GM18909 (cell line): Measurements from ENCODE around the gene IKZF1.

Source experiments
- ATAC-seq: cut with Tn5 transposase; IDR thresholded peaks from one replicate; pipeline ENCODE4 v1.9.1; 2021; ENCODE audit warnings: mild to moderate bottlenecking; ENCODE audit not compliant: unreplicated experiment, poor library complexity

The IKZF1 gene

DNA sequence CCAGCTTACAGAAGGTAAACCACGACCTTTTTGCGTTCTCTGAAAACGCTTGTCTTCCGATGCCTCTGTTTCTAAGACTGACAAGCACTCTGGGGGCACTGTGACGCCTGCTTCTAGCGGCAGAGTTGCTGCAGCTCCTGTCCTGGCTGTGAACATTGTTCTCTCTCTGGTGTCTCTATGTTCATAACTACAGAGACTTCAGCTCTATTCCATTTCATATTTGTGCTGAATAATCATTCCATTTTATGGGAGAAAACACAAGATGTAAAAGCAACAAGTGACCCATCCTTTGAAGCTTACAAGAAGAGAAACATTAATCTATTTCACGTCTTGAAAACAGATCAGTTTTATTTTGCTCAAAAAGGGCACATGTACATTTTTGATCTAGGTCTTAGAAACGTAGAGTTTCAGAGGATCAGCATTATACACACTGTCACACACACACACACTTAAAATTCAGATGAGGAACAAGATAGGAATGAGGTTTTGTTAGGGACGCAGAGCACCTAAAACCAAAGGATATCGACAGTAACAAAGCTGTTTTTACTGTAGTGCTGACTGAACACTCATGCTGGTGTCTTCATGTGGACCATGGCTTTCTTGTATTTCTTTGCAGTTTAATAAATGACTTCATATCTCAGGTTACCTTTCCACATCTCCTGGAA, 3.0 kb downstream of the IKZF1 start:
- peak; percentile 34 for ATAC-seq

DNA sequence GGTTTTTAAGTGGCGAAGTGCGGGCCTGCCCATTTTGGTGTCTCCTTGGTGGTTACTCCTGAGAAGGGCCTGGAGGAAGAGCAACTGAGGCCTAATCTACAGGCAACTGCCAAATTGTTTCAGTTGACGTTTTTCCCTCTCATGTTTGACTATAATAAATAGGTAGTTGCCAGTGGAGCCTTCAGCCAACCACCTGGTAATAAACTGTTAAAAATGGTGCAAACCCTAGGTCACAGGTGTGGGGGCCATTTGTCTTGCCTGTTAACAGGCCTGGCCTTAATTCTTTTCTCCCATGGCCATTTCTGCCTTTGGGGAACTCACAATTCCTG, 3.7 kb downstream of the IKZF1 start:
- ATAC-seq = no peak

DNA sequence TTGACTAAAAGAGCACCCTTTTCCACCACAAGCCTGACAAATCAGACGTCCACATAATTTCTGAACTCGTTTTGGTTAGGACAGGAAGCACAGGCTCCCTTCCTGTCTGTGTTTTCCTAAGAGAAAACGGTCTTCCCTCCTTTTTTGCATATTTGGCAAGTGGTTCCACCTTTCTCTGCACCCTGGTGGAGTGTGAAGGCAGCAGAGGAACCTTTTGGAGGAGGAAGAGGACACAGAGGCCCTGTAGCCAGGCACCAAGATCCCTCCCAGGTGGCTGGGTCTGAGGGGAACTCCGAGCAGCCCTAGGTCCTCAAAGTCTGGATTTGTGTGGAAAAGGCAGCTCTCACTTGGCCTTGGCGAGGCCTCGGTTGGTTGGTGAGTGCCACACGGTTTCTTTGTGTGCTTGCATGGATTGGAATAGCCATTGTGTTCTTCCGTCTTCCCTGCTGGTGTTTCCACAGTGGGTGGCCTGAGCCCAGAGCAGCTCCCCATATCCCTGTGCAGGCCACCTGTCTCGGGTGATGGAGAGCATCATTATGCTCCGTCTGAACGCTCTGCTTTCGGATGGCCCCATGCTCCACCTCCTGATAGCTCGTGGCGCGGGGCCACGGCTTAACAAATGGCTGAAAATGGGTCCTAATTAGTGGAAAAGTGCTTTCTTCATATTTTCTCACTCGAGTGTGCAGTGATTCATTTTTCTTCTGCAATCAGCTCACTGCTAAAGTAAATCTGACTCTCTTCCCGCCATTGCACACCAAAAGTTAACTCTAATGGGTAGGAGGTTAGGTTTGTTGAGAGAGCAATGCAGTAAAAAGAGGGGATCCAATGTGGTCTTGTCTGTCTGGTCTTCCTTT, 4.2 kb downstream of the IKZF1 start:
- no peak for ATAC-seq

DNA sequence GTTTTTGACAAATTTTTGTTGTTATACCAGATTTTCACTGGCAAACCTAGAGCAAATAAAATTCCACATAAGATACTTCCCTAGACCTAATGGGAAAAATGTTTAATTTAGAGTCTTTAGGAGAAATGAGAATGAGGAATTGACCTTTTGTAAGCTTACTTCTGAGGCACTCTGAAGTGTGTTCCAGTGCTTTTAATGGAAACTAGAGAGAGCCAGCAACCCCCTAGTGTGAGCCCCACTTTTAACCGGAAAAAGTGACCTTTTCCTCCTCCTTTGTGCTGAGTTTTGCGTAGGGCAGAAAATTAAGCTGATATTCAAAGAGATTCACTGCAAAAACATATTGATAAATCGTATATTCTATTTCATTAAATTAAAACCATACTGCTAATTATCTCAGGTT, 5.2 kb downstream of the IKZF1 start:
- ATAC-seq = no peak

DNA sequence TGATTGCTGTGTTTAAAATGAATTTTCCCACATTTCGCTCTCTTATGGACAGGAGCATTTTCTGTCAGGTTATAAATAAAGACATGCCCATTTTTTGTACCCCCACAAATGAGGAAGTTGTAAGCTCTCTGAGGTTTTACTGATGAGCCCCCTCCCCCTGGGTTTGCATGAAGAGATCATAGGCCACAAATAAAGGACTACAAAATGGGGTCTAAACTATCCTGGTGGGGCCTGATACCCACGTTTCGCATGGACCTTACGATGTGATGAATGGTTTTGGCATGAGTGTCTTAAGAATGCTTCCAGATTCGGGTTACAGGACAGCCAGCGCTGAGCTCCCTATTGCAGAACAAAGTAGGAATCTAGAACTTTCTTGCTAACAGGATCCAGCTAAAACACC, 5.8 kb downstream of the IKZF1 start:
- ATAC-seq = no peak

DNA sequence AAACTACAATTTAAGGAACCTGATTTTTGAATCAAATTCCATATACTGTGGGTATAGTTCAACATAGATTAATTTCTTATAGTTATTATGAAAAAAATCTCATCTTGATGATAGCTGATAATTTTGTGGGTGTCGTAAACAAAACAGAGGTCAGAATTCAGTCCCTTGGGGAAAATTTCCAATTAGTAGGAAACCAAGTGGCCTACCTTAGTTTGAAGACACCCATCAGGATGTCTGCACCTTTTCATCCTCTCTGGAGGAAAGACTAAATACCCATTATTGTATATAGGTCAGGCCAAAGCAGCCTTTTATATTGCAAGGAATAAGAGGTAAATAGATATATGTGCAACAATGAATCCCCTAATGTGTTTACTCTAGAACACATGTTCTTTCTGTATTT, 6.4 kb downstream of the IKZF1 start:
- ATAC-seq = no peak

DNA sequence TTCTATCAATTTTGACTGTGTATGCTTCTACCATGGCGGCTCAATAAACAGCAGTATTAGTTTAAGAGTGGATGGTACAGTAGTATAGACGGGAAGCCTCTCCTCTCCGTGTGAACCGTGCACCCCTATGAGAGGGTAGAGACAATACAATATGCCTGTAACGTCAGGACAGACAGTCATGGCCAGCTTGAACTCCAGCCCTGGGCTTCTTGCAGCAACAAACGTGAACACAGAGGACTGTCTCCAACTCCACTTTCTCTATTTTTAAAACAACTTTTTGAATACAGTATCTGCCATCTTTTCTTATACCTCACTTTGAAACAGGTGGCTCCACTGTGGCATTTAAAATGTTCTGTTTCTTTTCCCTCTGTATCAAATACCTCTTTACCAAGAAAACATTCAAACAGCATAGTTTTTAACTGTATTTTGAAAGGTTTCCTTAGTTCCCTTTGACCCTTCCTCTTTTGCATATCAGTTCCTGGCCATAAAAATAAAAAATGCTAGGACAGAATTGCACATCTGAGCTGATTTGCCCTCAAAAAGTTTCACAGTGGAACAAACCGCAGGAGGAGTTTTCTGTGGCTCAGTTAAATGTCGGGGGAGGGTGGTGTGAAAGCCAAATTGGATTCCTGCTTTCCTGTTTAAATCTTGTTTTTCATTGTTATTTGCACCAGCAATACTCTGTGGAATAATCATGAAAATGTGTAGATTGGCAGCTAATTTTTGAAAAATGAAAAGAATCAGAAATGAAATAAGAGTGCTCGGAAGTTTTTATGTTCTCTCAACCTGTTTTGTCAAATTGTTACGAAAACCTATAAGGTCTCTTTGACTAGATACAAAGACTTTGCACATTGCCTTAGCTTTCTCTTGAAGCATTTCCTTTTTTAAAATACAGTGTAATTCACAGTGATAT, 8.0 kb downstream of the IKZF1 start:
- no peak for ATAC-seq

DNA sequence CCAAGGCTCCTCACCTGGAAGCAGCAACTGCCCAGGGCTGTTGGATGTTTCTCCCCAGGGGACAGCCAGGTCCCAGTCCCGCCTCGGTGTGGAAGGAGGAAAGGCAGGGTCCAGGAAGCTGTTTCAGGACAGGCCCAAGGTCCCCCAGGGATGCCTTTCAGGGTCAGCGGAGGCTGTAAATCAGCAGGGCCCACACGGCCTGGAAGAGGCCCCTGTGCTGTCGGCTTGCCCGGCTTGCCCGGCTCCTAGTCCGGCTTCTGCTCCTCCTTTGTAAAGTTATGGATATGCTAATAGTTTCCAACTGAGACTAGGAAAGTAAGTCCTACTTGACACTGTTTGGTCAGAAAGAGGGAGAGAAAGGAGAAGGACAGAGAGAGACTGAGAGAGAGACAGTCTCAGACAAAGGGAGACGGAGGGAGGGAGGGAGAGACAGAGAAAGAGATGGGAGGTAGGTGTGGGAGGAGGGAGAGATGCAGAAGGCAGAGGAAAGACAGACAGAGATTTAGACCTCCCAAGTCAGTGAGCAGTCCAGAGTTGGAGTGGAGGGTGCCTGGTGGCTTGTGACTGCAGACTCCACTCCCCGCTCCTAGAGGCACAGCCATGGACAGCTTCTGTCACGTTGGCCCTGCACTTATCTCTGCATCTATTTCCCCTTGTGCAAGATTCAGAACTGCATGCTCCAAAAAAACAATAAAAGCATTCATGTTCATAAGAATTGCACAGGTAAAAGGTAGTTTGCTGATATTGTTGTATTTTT, 10.5 kb downstream of the IKZF1 start:
- no peak for ATAC-seq

DNA sequence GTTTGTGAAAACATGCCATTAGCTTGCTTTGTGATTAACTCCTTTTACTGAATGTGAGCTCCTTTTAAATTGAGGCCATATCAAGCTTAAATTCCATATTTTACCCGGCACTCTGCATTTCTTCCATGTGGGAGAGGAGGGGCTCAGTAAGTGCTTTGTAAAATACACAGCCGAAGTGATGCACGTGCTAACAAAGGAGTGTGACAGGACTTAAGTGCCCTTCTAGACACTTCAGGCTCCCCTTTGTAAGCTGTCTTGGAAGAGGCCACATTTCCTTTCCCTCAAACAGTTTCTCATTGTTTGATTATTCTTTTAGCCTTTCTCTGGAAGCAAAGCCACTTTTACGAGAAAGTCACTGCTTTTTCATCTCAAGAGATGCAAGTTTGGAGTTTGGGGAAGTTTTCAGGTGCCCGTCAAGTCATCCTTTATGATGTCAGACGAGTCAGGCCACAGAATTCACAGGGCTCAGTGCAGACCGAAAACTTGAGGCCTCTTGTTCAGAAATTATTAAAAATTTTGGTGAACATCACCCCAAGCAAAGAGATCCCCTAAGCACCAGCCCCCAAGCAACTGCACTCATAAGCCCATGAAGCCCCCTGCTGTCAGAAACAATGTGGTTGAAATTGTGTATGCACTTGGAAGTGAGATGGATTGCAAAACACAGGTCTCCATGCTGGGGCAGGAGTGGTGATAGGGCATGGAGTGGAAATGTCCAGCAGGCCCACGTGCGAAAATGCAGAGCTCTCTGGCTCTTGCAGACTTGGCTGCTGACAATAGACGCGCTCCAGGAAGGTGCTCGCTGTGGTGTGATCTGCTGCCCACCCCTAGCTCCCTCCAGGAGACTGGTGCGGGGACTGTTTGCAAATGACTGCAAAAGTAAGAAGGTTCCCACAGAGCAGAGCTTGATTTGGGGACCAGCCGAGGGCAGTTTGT, 11.5 kb downstream of the IKZF1 start:
- no peak for ATAC-seq

DNA sequence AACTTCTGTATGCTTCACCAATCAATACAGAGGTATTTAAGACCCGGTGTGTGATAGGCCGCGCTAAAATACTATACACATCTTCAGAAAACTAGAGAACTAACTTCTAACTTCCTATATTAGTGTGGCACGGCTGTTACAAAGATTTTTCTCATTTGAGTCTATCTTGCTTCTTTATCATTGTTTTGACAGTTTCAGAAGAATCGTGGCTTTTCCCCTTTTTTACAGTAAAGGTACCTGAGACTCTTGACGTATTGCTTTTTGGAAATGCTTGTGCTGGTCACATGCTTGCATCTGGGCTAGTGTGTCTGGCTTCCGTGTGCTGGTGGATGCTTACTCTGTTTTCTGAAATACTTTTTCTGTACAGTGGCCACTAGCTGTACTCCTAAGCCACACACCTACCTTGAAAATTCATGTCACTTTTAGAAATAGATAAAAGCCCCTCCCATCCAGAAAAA, 12.7 kb downstream of the IKZF1 start:
- ATAC-seq = peak; percentile 74

DNA sequence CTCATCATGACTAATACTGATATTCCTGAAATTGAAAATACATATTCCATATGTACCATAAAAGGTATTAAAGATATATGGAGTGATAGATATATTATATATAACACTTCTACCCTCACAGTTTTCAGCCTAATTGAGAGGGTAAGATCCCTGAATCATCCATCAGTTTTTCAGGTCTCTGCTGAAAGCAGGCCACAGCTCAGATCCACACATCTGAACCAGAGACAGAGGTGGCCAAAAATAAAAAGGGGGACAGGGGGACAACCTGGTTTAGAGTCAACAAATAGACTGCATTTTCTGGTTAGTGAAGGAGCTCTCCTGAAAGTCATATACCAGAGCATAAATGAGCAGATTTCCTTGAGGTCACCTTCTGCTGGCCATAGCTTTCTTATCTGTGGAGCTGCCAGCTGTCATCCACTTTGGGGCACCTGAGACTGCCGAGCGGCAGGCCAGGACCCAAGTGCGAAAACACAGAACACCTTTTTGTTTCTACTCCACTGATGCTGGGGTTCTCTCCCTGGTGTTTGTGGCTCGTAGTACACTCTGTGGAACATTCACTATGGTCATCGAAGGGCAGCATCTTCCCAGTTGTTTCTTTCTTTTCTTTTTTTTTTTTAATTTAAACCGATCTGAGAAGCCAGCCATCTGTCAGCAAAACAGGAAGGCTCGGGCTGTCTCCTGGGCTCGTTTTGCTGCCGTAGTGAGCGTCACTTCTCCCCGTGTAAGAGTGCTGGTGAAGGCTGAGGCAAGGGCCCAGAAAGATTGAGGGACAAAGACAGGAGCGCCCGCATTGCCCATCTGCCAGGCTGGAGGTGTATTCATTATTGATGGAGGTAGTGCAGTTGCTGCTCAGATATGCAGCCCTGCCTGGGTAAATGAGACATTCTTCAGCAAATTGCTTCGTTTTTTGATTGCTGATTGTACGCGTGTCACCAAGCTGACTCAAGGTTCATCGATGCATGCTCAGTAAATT, 13.5 kb downstream of the IKZF1 start:
- ATAC-seq = peak; percentile 1

DNA sequence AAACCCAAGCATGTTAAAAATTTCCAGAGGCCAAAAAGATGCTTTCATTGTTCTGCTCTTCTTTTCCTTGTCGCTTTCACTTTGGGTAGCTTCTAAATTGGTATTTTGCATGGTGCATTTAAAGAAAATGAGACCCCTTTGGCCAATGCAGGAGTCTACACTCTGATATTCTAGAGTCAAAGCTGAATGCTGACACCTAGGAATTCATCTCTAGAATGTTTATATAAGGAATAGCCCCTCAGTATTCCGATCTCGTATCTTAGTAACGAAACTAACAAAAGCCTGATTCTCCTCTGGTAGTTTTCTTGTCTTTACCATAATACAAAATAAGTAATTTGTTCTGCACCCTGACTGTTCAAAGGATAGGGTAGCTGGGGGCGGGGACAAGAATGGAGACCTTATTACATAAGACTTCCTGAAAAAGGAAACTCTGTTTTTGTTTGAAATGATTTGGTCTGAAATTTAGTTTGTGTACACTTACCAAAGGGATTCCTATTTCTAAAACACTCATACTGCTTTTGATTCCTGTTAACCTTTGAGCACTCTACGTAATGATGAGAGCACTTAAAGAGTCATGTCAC, 17.1 kb downstream of the IKZF1 start:
- no peak for ATAC-seq

DNA sequence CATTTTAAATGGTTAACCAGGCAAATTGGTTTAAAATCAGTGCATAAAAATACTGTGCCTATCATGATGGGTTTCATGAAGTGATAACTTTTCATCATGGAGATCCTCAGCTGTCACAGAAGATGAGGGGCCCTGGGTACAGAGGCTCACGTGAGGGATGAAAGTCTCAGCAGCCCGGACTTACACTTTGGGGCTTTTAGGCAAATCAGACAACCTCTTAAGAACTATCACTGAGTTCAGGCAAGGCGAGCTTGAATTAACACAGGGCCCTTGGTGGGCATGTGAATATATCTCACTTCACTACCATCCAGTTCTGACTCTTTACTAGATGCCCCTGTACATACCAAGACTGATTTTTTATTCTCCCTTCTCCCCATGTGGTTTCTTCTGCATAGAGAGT, 19.6 kb downstream of the IKZF1 start:
- no peak for ATAC-seq

DNA sequence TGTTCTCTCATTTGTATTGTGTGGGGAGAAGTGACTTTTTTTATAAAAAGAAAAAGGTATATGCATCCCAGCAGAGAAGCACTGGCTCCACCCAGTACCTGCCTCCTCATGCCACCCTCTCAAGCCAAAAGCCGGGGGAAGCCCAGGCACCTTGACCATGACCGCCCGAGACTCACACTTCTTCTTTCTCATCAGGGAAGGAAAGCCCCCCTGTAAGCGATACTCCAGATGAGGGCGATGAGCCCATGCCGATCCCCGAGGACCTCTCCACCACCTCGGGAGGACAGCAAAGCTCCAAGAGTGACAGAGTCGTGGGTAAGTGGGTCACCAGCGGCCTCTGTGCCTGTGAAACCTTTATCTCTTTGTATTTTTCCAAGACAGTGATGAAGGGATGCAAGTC, 22.9 kb downstream of the IKZF1 start:
- peak; percentile 57 for ATAC-seq

DNA sequence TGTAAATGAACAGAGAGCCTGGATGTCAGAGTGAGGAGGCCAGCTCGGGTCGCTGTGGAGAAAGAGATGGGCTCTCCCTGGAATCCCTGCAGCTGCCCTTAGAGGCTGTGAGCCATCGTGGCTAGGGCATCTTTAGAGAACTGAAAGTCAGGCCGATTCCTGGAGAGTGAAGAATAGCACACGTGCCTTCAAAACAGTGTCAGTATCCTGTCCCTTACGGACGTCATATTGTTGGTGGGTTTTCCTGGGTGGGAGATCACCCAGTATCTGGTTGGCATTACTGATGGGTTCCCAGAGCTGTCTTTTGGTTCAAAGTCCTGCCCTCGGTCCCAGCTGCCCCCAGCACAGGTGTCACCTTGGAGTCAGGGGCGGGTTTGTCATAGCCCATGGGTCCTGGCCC, 25.3 kb downstream of the IKZF1 start:
- no peak for ATAC-seq

DNA sequence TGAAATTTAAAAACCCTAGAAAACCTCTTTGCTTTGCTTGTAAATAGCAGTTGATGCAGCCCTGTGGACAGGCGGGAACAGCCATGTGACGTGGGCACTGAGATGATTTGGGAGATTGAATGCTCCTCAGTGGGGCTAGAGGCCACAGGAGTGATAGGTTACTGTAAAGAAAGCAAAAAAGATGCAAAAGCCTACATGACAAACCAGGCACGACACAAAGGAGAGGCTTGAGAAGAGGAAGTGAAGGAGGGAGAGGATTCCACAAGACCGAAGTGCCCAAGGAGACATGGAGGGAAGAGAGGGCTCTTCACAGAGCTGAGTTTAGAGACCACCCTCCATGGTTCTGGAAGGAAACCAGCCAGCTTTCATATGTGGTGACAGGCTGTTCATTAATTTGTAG, 25.7 kb downstream of the IKZF1 start:
- no peak for ATAC-seq

DNA sequence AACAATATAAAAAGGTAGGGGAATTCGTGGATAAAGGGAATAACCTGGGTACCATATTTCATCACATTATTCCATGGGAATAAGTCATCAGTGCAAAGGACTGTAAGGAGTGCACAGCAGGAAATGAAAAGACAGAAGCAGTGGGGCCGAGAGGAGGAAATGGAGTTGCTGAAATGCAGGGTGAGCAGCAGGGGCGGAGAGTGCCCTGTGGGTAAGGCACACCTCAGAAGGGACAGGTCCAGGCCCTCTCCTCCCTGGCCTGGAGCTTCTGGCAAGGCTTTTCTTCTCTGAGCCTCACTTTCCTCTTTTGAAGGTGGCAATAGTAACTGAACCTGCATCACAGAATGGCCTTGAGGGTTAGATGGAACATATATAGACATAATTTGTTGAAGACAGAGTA, 26.2 kb downstream of the IKZF1 start:
- ATAC-seq = no peak
